HFF-Myc (cell line): Measurements from ENCODE around the gene SLC35E3.

ENCODE experiments used
- DNase-seq: peaks from one replicate; pipeline ENCODE4 v3.0.0-alpha.2; 2011; ENCODE audit warnings: low read depth; ENCODE audit errors: extremely low read depth
- H3K4me3 ChIP-seq: replicated peaks from 2 replicates; pipeline ENCODE4 v1.5.1; 2011; ENCODE audit warnings: low read depth, mild to moderate bottlenecking, control low read depth, low read length
- TF ChIP-seq, protein P1 (sequence below): IDR thresholded peaks from 2 replicates; pipeline ENCODE4 v1.5.1; 2012; ENCODE audit warnings: mild to moderate bottlenecking, low read depth, low read length, control low read depth; ENCODE audit errors: missing control alignments

Gene SLC35E3

GRCh38 chr12:68745376-68745903 is 536 bp upstream of the SLC35E3 start:
- H3K4me3 ChIP-seq = peak overlapping the region; percentile 68
- DNase-seq = no peak

DNA sequence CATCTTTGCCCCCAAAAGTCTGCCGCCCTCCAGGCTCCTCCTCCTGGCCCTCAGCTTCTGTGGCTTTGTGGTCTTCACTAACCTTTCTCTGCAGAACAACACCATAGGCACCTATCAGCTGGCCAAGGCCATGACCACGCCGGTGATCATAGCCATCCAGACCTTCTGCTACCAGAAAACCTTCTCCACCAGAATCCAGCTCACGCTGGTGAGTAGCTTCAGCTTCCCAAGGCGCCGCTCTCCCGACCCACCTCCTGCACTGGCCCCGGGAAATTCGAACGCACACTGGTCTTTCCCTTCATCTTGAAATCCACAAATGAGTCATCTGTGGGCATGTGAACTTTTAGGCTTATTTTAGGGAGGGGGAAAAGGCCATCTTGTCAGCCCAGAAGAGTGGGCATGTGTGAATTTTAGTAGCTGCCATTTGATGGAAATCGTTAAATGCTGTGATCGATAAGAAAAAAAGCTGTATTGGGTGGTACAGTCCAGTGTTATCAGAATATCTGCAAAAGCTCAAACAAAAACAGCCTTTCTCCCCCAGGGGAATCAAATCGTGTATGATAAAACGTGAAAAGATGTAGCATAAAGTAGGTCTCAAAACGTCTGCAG is 700 bp downstream of the SLC35E3 start:
- H3K4me3 ChIP-seq = peak overlapping the region; percentile 68
- TF ChIP-seq, protein P1, sequence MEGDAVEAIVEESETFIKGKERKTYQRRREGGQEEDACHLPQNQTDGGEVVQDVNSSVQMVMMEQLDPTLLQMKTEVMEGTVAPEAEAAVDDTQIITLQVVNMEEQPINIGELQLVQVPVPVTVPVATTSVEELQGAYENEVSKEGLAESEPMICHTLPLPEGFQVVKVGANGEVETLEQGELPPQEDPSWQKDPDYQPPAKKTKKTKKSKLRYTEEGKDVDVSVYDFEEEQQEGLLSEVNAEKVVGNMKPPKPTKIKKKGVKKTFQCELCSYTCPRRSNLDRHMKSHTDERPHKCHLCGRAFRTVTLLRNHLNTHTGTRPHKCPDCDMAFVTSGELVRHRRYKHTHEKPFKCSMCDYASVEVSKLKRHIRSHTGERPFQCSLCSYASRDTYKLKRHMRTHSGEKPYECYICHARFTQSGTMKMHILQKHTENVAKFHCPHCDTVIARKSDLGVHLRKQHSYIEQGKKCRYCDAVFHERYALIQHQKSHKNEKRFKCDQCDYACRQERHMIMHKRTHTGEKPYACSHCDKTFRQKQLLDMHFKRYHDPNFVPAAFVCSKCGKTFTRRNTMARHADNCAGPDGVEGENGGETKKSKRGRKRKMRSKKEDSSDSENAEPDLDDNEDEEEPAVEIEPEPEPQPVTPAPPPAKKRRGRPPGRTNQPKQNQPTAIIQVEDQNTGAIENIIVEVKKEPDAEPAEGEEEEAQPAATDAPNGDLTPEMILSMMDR = no peak
- peak; percentile 36 for DNase-seq

More at GRCh38 chr12:68745376-68745903, 536 bp upstream of the SLC35E3 start:
- TF ChIP-seq, protein P1 = no peak

GRCh38 chr12:68749443-68749842 is 3.5 kb downstream of the SLC35E3 start:
- H3K4me3 ChIP-seq = no peak overlapping the region
- TF ChIP-seq, protein P1 = no peak
- DNase-seq = no peak

- no peak for DNase-seq
- no peak overlapping the region for H3K4me3 ChIP-seq
- TF ChIP-seq, protein P1 = no peak
These were observed 3.9 kb downstream of the SLC35E3 start for GRCh38 chr12:68749861-68750260.

DNA sequence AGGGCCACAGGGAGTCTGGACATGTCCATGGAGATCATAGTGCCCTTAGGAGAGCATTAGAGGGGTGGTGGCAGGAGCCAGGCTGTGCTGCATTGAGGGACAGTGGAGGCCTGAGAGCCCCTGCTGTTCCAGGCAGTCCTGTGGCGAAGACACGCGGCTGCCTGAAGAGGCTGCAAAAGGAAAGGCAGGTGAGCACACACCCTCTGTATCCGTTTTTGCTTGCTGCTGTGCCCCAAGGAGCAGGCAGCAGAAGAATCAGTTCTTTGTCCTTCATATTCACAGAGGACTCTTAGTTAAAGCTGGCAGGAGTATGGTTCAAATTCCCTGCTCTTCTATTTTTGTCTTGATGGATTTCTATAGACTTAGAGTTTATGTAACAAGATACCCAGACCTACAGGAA is 4.5 kb downstream of the SLC35E3 start:
- no peak for DNase-seq
- no peak overlapping the region for H3K4me3 ChIP-seq
- TF ChIP-seq, protein P1 = no peak

- H3K4me3 ChIP-seq = no peak overlapping the region
- DNase-seq = no peak
- TF ChIP-seq, protein P1 = no peak
These were observed 9.7 kb downstream of the SLC35E3 start for GRCh38 chr12:68755536-68756243.

- TF ChIP-seq, protein P1 = no peak
- no peak overlapping the region for H3K4me3 ChIP-seq
These were observed 13.9 kb downstream of the SLC35E3 start for GRCh38 chr12:68759852-68760251.

More at GRCh38 chr12:68759852-68760251, 13.9 kb downstream of the SLC35E3 start:
- no peak for DNase-seq
